DND-41 (cell line): ENCODE data around the gene PDE4D.

Source experiments
- EZH2 ChIP-seq: IDR thresholded peaks from 3 replicates; pipeline ENCODE4 v1.6.1; 2012; ENCODE audit warnings: borderline replicate concordance, low read depth, mild to moderate bottlenecking, moderate library complexity, low read length, inconsistent platforms; ENCODE audit not compliant: severe bottlenecking
- TF ChIP-seq, protein P1 (sequence below): IDR thresholded peaks from 2 replicates; pipeline ENCODE4 v1.5.1; 2012; ENCODE audit warnings: borderline replicate concordance, low read length, moderate library complexity, mild to moderate bottlenecking; ENCODE audit not compliant: poor library complexity, severe bottlenecking; ENCODE audit errors: extremely low read depth

DNA sequence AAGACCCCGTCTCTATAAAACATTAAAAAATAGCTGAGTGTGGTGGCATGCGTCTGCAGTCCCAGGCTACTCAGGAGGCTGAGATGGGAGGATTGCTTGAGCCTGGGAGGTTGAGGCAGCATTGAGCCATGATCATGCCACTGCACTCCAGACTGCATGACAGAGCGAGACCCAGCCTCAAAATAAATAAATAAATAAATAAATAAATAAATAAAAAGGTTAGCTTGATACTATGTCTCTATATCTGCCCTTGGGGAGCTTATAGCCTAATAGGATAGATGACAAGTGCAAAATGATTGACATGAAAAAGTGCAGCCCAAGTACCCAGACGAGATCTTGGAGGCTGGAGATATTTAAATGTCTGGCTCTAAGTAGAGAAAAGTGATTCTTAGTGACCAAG, 122.6 kb downstream of the PDE4D start:
- TF ChIP-seq, protein P1, sequence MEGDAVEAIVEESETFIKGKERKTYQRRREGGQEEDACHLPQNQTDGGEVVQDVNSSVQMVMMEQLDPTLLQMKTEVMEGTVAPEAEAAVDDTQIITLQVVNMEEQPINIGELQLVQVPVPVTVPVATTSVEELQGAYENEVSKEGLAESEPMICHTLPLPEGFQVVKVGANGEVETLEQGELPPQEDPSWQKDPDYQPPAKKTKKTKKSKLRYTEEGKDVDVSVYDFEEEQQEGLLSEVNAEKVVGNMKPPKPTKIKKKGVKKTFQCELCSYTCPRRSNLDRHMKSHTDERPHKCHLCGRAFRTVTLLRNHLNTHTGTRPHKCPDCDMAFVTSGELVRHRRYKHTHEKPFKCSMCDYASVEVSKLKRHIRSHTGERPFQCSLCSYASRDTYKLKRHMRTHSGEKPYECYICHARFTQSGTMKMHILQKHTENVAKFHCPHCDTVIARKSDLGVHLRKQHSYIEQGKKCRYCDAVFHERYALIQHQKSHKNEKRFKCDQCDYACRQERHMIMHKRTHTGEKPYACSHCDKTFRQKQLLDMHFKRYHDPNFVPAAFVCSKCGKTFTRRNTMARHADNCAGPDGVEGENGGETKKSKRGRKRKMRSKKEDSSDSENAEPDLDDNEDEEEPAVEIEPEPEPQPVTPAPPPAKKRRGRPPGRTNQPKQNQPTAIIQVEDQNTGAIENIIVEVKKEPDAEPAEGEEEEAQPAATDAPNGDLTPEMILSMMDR, result no peak
- no peak for TF ChIP-seq EZH2
